Peyer's patch (tissue), 4 donors: ENCODE measurements around the gene GPSM3. TPM values are rescaled to one million over a fixed set of nuclear protein-coding genes. Genes with fewer than 3 reads are reported as not detected.

Experiments used
- DNase-seq, 3 donors: peaks; one replicate each; pipeline ENCODE4 v3.0.0-alpha.2; 2017 to 2019
- H3K27ac ChIP-seq, 4 donors: fragments of 200-600 bp; sonication (generic); one replicate each; pipeline ENCODE4 v1.5.1; 2016 to 2019
- H3K27me3 ChIP-seq, 2 donors: fragments of 200-600 bp; sonication (generic); one replicate each; pipeline ENCODE4 v1.5.1; 2019
- H3K36me3 ChIP-seq, 3 donors: fragments of 200-600 bp; sonication (generic); one replicate each; pipeline ENCODE4 v1.5.1; 2016 to 2019
- H3K4me1 ChIP-seq, 4 donors: fragments of 200-600 bp; sonication (generic); one replicate each; pipeline ENCODE4 v1.5.1; 2016 to 2019
- H3K4me3 ChIP-seq, 4 donors: fragments of 200-600 bp; sonication (generic); 1 replicate in 3 of 4; 2 replicates in 1 of 4; pipeline ENCODE4 v1.5.1; 2016 to 2019; ENCODE audit warnings: mild to moderate bottlenecking in 1 of 4
- H3K9me3 ChIP-seq, 4 donors: fragments of 200-600 bp; sonication (generic); one replicate each; pipeline ENCODE4 v1.5.1; 2016 to 2019; ENCODE audit warnings: mild to moderate bottlenecking in 1 of 4
- CTCF ChIP-seq, 6 experiments: fragments of 450-650 bp in 4 of 6; fragments of 200-600 bp in 2 of 6; sonication (generic) in 1 of 6; IDR thresholded peaks; one replicate each; pipeline ENCODE4 v1.5.1; 2017 to 2019; ENCODE audit warnings: antibody characterized with exemption in 6 of 6, mild to moderate bottlenecking in 3 of 6, moderate library complexity in 1 of 6
- POLR2A ChIP-seq, 2 donors: fragments of 450-650 bp; IDR thresholded peaks; one replicate each; pipeline ENCODE4 v1.5.1; 2017; ENCODE audit warnings: antibody characterized with exemption in 2 of 2, mild to moderate bottlenecking in 2 of 2, moderate library complexity in 2 of 2
- total RNA-seq, 4 donors: library from RNA; depleted of rRNA; stranded (reverse); fragments of >200 nt; gene quantifications; one replicate each; pipeline ENCODE4 v1.1.0, GENCODE V29; 2016

Gene GPSM3
- total RNA-seq, 4 donors from 2014 or later, result 5.3 to 38.8 (median 10.3) TPM

- no peaks in the 10 kb centered on the region for H3K27me3 ChIP-seq
- peaks cover 0 to 49% (median 0%) of the 10 kb centered on the region in 3 donors for H3K36me3 ChIP-seq
- TF ChIP-seq CTCF (IDR thresholded peaks at IDR 0.05), result no peak
- no peak for TF ChIP-seq POLR2A (IDR thresholded peaks at IDR 0.05)
- no peak overlapping the region for H3K4me3 ChIP-seq
- peak in 1 of 3 donors; percentile 38 for DNase-seq
- H3K27ac ChIP-seq, result no peak overlapping the region
- H3K4me1 ChIP-seq, result peaks cover 0 to 39% (median 10%) of the 10 kb centered on the region in 4 donors
- no peaks in the 10 kb centered on the region for H3K9me3 ChIP-seq
Measured at GRCh38 chr6:32181148-32181702, 11.2 kb downstream of the GPSM3 start.

GRCh38 chr6:32179766-32180405 is 12.6 kb downstream of the GPSM3 start:
- Histone ChIP-seq H3K36me3 (peaks cover 0 to 44% (median 0%) of the 10 kb centered on the region in 3 donors), H3K4me1 (peaks cover 0 to 40% (median 12%) of the 10 kb centered on the region in 4 donors), H3K9me3 (no peaks in the 10 kb centered on the region), H3K27me3 (no peaks in the 10 kb centered on the region), H3K4me3 (no peak overlapping the region), H3K27ac (no peak overlapping the region)
- TF ChIP-seq POLR2A (IDR thresholded peaks at IDR 0.05) (no peak), CTCF (IDR thresholded peaks at IDR 0.05) (no peak)
- DNase-seq, result no peak

- Histone ChIP-seq H3K36me3 (peaks cover 0 to 43% (median 0%) of the 10 kb centered on the region in 3 donors), H3K4me3 (peak overlapping the region; percentile 56 to 95 (median 74)), H3K27ac (peak overlapping the region; percentile 88 to 98 (median 94)), H3K27me3 (no peaks in the 10 kb centered on the region), H3K9me3 (no peaks in the 10 kb centered on the region), H3K4me1 (peaks cover 0 to 43% (median 13%) of the 10 kb centered on the region in 4 donors)
- TF ChIP-seq CTCF (IDR thresholded peaks at IDR 0.05) (no peak), POLR2A (IDR thresholded peaks at IDR 0.05) (peak in 1 of 2 donors; percentile 2)
- peak in 1 of 3 donors; percentile 33 for DNase-seq
Measured at GRCh38 chr6:32178547-32179440, 13.6 kb downstream of the GPSM3 start.

GRCh38 chr6:32177788-32178546 is 14.5 kb downstream of the GPSM3 start, which contains the start of gene RNF5:
Gene RNF5, plus strand, starts transcription at chr6:32178405. Its CDS starts 107 bp downstream, at chr6:32178512.
- Histone ChIP-seq H3K4me1 (peaks cover 0 to 45% (median 13%) of the 10 kb centered on the region in 4 donors), H3K27ac (peak within 1 kb of the TSS; percentile 88 to 98 (median 94)), H3K4me3 (peak within 1 kb of the TSS; percentile 56 to 95 (median 74)), H3K36me3 (peaks cover 0 to 34% (median 0%) of the 10 kb centered on the region in 3 donors), H3K27me3 (no peaks in the 10 kb centered on the region), H3K9me3 (no peaks in the 10 kb centered on the region)
- peak; percentile 95 to 99 (median 95) for DNase-seq
- peak; percentile 20 to 44 for TF ChIP-seq POLR2A (IDR thresholded peaks at IDR 0.05)
- no peak for TF ChIP-seq CTCF (IDR thresholded peaks at IDR 0.05)
